ENCODE data around the gene NTF3. TPM values are rescaled to one million over a fixed set of nuclear protein-coding genes. Genes with fewer than 3 reads are reported as not detected.

The NTF3 gene
- total and polyA plus RNA-seq, 10 donors, result 0.72 to 5.8 (median 2.7) TPM; not detected in 1

- DNase-seq, result no peak
Observed at GRCh38 chr12:5433081-5433844, 1.4 kb downstream of the NTF3 start.

GRCh38 chr12:5433845-5434646 lies 2.1 kb downstream of the NTF3 start:
- TF ChIP-seq POLR2A (IDR thresholded peaks at IDR 0.05), result no peak
- TF ChIP-seq POLR2AphosphoS5 (IDR thresholded peaks at IDR 0.05), result no peak
- TF ChIP-seq CTCF (IDR thresholded peaks at IDR 0.05 in 8 of 11, conservative IDR thresholded peaks at IDR 0.05 in 3 of 11), result no peak
- intact Hi-C loops (cut with DNase I; ENCODE audit: low total_unique reads), result no loop called here
- Histone ChIP-seq H3K27me3 (replicated peaks in 1 of 7) (peaks cover 0 to 99% (median 45%) of the 10 kb centered on the region in 7 donors), H3K4me1 (peaks cover 7 to 38% (median 26%) of the 10 kb centered on the region in 6 donors), H3K27ac (peak overlapping the region in 4 of 8 donors; percentile 5 to 46 (median 26)), H3K36me3 (no peaks in the 10 kb centered on the region), H3K9me3 (peaks cover 0 to 4% (median 0%) of the 10 kb centered on the region in 8 donors), H3K4me3 (peak overlapping the region in 6 of 8 donors; percentile 26 to 63 (median 32))
- DNase-seq, result no peak
- WGBS, 5 donors, result 21 to 40% (median 33%) methylated on average over 15 of the region's 15 CpGs

More at GRCh38 chr12:5433081-5433844, 1.4 kb downstream of the NTF3 start:
- Histone ChIP-seq H3K27ac (peak overlapping the region in 7 of 8 donors; percentile 23 to 63 (median 42)), H3K9me3 (peaks cover 0 to 3% (median 0%) of the 10 kb centered on the region in 8 donors), H3K4me3 (peak overlapping the region; percentile 21 to 63 (median 29)), H3K27me3 (replicated peaks in 1 of 7) (peaks cover 0 to 99% (median 45%) of the 10 kb centered on the region in 7 donors), H3K36me3 (no peaks in the 10 kb centered on the region), H3K4me1 (peaks cover 7 to 42% (median 26%) of the 10 kb centered on the region in 6 donors)
- WGBS, 5 donors, result 2 to 5% (median 3%) methylated on average over 46 to 59 of the region's 59 CpGs
- intact Hi-C loops (cut with DNase I; ENCODE audit: low total_unique reads), result no loop called here
- TF ChIP-seq CTCF (IDR thresholded peaks at IDR 0.05 in 8 of 11, conservative IDR thresholded peaks at IDR 0.05 in 3 of 11) (no peak), POLR2A (IDR thresholded peaks at IDR 0.05) (no peak), POLR2AphosphoS5 (IDR thresholded peaks at IDR 0.05) (no peak)

GRCh38 chr12:5434647-5435560 lies 3.0 kb downstream of the NTF3 start:
- DNase-seq, result no peak
- H3K4me1 ChIP-seq, result peaks cover 7 to 38% (median 25%) of the 10 kb centered on the region in 6 donors
- TF ChIP-seq CTCF (IDR thresholded peaks at IDR 0.05 in 8 of 11, conservative IDR thresholded peaks at IDR 0.05 in 3 of 11), result no peak
- TF ChIP-seq POLR2A (IDR thresholded peaks at IDR 0.05), result no peak
- TF ChIP-seq POLR2AphosphoS5 (IDR thresholded peaks at IDR 0.05), result no peak
- no peak overlapping the region for H3K27ac ChIP-seq
- peaks cover 0 to 99% (median 39%) of the 10 kb centered on the region in 7 donors for H3K27me3 ChIP-seq (replicated peaks in 1 of 7)
- peak overlapping the region in 1 of 8 donors; percentile 63 for H3K4me3 ChIP-seq
- intact Hi-C loops (cut with DNase I; ENCODE audit: low total_unique reads), result no loop called here
- WGBS, 5 donors, result 56 to 73% (median 62%) methylated on average over 6 of the region's 6 CpGs
- peaks cover 0 to 4% (median 0%) of the 10 kb centered on the region in 8 donors for H3K9me3 ChIP-seq
- no peaks in the 10 kb centered on the region for H3K36me3 ChIP-seq

All from spleen (tissue), 11 donors.